ENCODE measurements around the gene ABTB2. TPM values are rescaled to one million over a fixed set of nuclear protein-coding genes. Genes with fewer than 3 reads are reported as not detected.

Gene ABTB2
- polyA plus RNA-seq, 1 of the 3 experiments (the other 2 are of a cell fraction): 7.8 TPM

DNA sequence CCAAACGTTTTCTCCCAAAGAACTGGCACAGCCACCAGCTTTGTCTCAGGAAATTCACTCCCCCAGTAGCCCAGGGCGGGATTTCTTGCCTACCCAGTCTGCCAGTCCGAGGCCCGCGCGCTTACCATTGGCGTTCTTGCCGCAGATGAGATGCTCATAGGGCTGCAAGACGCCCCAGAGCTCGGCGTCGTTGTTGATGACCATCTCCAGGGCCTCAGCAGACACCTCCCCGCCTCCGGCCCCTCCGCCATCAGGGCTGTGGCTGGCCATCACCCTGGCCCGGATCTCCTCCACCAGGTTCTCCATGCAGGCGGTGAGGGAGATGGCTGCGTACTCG, 1.3 kb downstream of the ABTB2 start:
- POLR2A ChIA-PET: interaction anchor here (1.0 to 2.5 kb wide), 5 partner anchors 94 to 206 kb away, joined by 3 to 20 read pairs (median 6); no protein-coding TSS in a partner anchor
- TF ChIP-seq NRF1 (IDR thresholded peaks at IDR 0.05; ENCODE audit: low read depth, low read length) (peak; percentile 43; the same call in 1 of the 2 replicates), IRF3 (IDR thresholded peaks at IDR 0.05; ENCODE audit: low read depth, low read length) (no peak)
- TF ChIP-seq, protein P1, sequence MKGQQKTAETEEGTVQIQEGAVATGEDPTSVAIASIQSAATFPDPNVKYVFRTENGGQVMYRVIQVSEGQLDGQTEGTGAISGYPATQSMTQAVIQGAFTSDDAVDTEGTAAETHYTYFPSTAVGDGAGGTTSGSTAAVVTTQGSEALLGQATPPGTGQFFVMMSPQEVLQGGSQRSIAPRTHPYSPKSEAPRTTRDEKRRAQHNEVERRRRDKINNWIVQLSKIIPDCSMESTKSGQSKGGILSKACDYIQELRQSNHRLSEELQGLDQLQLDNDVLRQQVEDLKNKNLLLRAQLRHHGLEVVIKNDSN (IDR thresholded peaks at IDR 0.05; ENCODE audit: borderline replicate concordance, low read depth): no peak
- DNase-seq: no peak

GRCh38 chr11:34356130-34356529, 1.7 kb downstream of the ABTB2 start:
- WGBS (ENCODE audit: low lambda C conversion rate): 85% methylated on average over 7 of the region's 7 CpGs
- peaks cover 14% of the 10 kb centered on the region; the same call in 1 of the 2 replicates for H4K20me1 ChIP-seq (ENCODE audit: insufficient read depth)
- no peak for DNase-seq
- peak overlapping the region; percentile 72 to 76 for H3K4me3 ChIP-seq (ENCODE audit: low read depth in 2 of 2, low read length in 1 of 2)
- no peaks in the 10 kb centered on the region for H3F3A ChIP-seq (replicated peaks; ENCODE audit: insufficient read depth)
- 0 out of 2 replicates have a peak overlapping the region, but pooled peaks have one; percentile 76 for H2AFZ ChIP-seq (ENCODE audit: low read depth)
- ChIA-PET POLR2A (interaction anchor here (1.0 to 2.0 kb wide), 2 partner anchors 93 to 187 kb away, joined by 3 to 6 read pairs; no protein-coding TSS in a partner anchor), CTCF (interaction anchor here (0.6 to 13.4 kb wide), 11 partner anchors 9 to 1714 kb away, joined by 3 to 240 read pairs (median 5); no protein-coding TSS in a partner anchor)
- H3K4me2 ChIP-seq: peak overlapping the region; percentile 96
- no peaks in the 10 kb centered on the region for H3K9me3 ChIP-seq
- no peak overlapping the region for H3K27ac ChIP-seq (ENCODE audit: low read depth in 2 of 2, low read length in 1 of 2)
- no peaks in the 10 kb centered on the region for H3K27me3 ChIP-seq (ENCODE audit: insufficient read depth)
- no peaks in the 10 kb centered on the region for H3K9me2 ChIP-seq
- no peaks in the 10 kb centered on the region for H3K36me3 ChIP-seq (replicated peaks in 1 of 2; ENCODE audit: control insufficient read depth in 1 of 2, insufficient read depth in 2 of 2, low read length in 1 of 2)
- H3K4me1 ChIP-seq (ENCODE audit: control insufficient read depth in 1 of 2, insufficient read depth in 2 of 2, low read depth in 1 of 2, low read length in 1 of 2): peaks cover 18 to 33% of the 10 kb centered on the region in 2 experiments; a peak in 3 of 4 replicates
- H3K9ac ChIP-seq: no peak overlapping the region
- H3K79me2 ChIP-seq (ENCODE audit: insufficient read depth): peaks cover 5% of the 10 kb centered on the region; the same call in 1 of the 2 replicates
- TF ChIP-seq POLR2AphosphoS5 (IDR thresholded peaks at IDR 0.05; ENCODE audit: low read depth, low read length) (no peak), ZBTB33 (IDR thresholded peaks at IDR 0.05; ENCODE audit: borderline replicate concordance, low read depth) (no peak), GATA2 (CRISPR knock-in tag; IDR thresholded peaks at IDR 0.05) (no peak), IRF3 (IDR thresholded peaks at IDR 0.05; ENCODE audit: low read depth, low read length) (no peak), SMC3 (IDR thresholded peaks at IDR 0.05; ENCODE audit: low read depth, low read length) (no peak), TCF12 (IDR thresholded peaks at IDR 0.05) (no peak), REST (IDR thresholded peaks at IDR 0.05; ENCODE audit: low read depth, low read length) (no peak), EZH2phosphoT487 (IDR thresholded peaks at IDR 0.05; ENCODE audit: borderline replicate concordance, low read depth) (no peak), FOSL2 (IDR thresholded peaks at IDR 0.05; ENCODE audit: borderline replicate concordance, low read depth) (no peak), JUND (IDR thresholded peaks at IDR 0.05) (no peak), NFIC (IDR thresholded peaks at IDR 0.05; ENCODE audit: borderline replicate concordance) (no peak), ELF1 (IDR thresholded peaks at IDR 0.05) (no peak)
- TF ChIP-seq, protein P2, sequence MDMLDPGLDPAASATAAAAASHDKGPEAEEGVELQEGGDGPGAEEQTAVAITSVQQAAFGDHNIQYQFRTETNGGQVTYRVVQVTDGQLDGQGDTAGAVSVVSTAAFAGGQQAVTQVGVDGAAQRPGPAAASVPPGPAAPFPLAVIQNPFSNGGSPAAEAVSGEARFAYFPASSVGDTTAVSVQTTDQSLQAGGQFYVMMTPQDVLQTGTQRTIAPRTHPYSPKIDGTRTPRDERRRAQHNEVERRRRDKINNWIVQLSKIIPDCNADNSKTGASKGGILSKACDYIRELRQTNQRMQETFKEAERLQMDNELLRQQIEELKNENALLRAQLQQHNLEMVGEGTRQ (IDR thresholded peaks at IDR 0.05; ENCODE audit: borderline replicate concordance, low read depth, low read length): no peak

More for the DNA sequence above, 1.3 kb downstream of the ABTB2 start:
- no peaks in the 10 kb centered on the region for H3K27me3 ChIP-seq (ENCODE audit: insufficient read depth)
- H3F3A ChIP-seq (replicated peaks; ENCODE audit: insufficient read depth): no peaks in the 10 kb centered on the region
- H3K36me3 ChIP-seq (replicated peaks in 1 of 2; ENCODE audit: control insufficient read depth in 1 of 2, insufficient read depth in 2 of 2, low read length in 1 of 2): no peaks in the 10 kb centered on the region
- H2AFZ ChIP-seq (ENCODE audit: low read depth): peak overlapping the region; percentile 76; the same call in 1 of the 2 replicates
- H3K4me2 ChIP-seq: peak overlapping the region; percentile 96
- peak overlapping the region in 1 of 2 experiments; percentile 40; a peak in 1 of 4 replicates for H3K27ac ChIP-seq (ENCODE audit: low read depth in 2 of 2, low read length in 1 of 2)
- peaks cover 14% of the 10 kb centered on the region; the same call in 1 of the 2 replicates for H4K20me1 ChIP-seq (ENCODE audit: insufficient read depth)
- H3K9me3 ChIP-seq: no peaks in the 10 kb centered on the region
- peak overlapping the region; percentile 72 to 76 for H3K4me3 ChIP-seq (ENCODE audit: low read depth in 2 of 2, low read length in 1 of 2)
- H3K9me2 ChIP-seq: no peaks in the 10 kb centered on the region
- peaks cover 18 to 33% of the 10 kb centered on the region in 2 experiments; a peak in 3 of 4 replicates for H3K4me1 ChIP-seq (ENCODE audit: control insufficient read depth in 1 of 2, insufficient read depth in 2 of 2, low read depth in 1 of 2, low read length in 1 of 2)
- 22% methylated on average over 12 of the region's 19 CpGs for WGBS (ENCODE audit: low lambda C conversion rate)
- H3K79me2 ChIP-seq (ENCODE audit: insufficient read depth): peaks cover 5% of the 10 kb centered on the region; the same call in 1 of the 2 replicates
- H3K9ac ChIP-seq: no peak overlapping the region
- CTCF ChIA-PET: interaction anchor here (0.6 to 13.4 kb wide), 18 partner anchors 10 to 1714 kb away, joined by 3 to 240 read pairs (median 5); no protein-coding TSS in a partner anchor

Measured in SK-N-SH (cell line).